Raji (cell line): ENCODE data around the gene IRF7.

ENCODE experiments used
- POLR2A ChIP-seq: IDR thresholded peaks from 2 replicates; pipeline ENCODE4 v1.6.1; 2011; ENCODE audit warnings: low read depth, low read length, control low read depth; ENCODE audit not compliant: insufficient read depth

IRF7 gene

GRCh38 chr11:587546-587945 lies 28.2 kb downstream of the IRF7 start:
- no peak for TF ChIP-seq POLR2A

GRCh38 chr11:586376-587316 lies 29.1 kb downstream of the IRF7 start:
- TF ChIP-seq POLR2A = no peak

DNA sequence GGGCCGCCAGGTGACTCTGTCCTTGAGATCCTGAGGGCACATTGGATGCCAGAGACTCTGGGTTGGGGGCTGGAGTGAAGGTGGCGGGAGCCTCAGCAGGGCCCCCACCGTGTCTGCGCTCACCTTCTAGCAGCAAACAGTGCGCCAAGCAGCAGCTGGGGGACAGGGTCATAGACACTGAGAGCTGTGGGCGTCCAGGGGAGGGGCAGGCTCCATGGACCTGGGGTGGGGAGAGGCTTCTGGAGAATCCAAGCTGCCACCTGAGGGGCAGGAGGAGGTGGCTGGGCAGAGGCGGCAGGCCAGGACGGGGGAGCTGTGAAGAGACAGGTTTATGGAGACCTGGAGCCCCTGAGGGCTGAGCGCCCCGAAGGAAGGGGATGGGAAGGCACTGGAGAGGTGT lies 31.5 kb downstream of the IRF7 start:
- no peak for TF ChIP-seq POLR2A

DNA sequence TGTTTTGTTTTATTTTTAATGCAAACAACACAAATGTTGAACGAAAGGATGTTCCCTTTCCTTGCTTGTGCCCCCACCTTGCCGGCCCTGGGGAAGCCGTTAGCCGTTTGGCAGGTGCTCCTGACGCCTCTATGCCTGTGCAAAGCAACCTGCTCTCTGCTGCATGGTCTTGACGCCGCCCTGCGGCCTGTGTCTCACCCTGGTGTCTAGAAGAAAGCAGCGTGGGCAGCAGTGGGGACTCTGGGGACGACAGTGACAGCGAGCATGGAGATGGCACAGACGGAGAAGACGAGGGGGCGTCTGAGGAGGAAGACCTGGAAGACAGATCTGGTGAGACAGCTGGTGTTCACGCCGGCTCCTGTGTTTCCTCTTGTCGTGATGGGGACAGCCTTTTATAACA lies 34.0 kb downstream of the IRF7 start:
- no peak for TF ChIP-seq POLR2A

DNA sequence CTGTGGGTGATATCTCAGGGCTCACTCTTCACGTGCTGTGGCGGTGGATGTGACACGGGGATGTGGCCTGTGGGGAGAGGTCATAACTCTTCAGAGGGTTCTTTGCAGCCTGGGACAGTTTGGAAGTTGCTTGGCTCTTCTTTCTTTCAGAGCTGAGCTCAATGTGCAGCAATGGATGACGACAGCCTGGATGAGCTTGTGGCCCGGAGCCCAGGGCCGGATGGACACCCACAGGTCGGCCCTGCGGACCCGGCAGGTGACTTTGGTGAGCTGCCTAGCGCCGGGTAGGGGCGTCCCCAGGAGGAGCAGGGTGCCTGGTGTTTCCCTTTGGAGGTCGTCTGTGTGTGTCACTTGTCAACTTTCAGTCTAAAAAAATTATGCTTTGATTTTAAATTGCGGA lies 34.4 kb downstream of the IRF7 start:
- no peak for TF ChIP-seq POLR2A

DNA sequence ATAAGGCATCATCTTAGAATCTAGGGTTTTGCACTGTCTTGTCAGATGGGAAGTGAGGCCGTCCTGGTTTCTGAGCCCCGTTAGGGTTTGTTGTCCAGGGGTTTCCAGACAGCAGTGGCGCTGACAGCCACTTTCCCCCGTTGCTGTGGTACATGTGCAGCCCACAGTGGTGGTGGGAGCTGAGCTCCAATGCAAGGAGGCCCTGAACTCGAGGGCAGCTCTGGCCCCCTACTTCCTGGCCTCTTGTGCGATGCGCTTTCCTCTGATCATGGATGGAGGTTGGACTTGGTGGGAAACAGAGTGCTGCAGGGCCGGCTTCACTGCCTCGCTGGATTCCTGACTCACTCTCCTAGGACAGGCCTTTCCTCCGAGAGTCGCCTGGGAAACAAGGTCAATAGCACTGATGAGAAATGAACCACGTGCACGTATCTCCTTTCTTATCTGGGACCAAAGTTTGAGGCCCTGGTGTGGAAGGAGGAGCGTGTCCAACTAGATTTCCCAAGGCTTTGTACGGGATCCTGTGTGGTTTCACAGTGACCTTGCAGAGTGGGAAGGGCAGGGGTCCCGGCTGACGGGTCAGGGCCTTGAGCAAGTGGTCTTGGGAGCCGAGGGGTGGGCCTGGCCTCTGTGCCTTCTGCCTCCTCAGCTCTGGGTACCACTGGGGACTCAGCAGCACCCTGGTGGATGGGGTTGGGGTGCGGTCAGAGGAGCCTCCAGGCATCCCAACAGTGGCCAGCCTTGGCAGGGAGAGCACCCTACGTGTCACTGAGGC lies 35.7 kb downstream of the IRF7 start:
- TF ChIP-seq POLR2A = no peak

- no peak for TF ChIP-seq POLR2A
Measured at GRCh38 chr11:578276-579035, 37.3 kb downstream of the IRF7 start.

DNA sequence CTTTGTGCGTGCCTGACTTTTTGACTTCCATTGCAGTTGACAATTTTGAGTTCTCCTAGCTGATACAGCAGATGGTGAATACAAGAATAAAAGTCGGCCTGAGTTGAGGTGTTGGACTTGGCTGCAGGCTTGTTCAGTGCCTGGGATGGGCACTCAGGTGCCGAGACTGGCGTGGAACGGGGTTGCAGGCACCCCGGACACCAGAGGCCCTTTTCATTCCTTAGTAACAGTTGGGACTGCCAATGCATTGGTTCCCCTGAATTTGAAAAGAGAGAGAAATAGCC lies 38.2 kb downstream of the IRF7 start:
- TF ChIP-seq POLR2A = no peak

DNA sequence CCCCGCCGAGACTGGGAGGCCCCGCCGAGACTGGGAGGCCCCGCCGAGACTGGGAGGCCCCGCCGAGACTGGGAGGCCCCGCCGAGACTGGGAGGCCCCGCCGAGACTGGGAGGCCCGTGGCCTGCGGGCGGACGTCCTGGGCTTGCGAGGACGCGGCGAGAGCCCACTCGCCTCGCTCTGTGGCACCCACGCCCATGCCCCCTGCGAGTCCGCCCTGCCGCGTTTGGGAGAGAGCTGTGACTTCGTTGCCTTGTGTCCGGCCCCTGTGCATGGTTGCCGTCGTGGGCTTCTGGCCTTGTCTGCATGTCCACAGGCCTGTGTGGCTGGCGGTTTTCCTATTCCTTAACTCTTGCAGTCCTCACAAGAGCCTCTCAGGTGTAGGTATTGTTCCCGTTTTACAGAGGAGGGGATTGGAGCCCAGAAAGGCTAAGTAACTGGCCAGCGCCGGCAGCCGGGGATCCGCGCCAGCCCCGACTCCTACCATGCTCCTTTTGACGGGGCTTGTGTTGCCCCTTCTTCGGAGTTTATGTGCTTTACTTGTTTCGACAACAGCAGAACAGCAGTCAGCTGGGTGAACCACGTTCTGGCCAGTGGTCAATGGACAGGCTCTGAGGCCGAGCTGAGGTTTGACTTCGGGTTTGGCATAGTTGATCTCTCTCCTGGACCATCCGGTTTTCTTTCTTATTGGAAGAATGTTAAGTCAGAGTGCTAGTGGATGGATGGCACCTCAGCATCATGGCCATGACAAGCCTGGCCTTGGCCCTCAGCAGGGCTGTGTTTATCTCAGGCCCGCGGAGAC lies 38.7 kb downstream of the IRF7 start:
- TF ChIP-seq POLR2A = no peak

DNA sequence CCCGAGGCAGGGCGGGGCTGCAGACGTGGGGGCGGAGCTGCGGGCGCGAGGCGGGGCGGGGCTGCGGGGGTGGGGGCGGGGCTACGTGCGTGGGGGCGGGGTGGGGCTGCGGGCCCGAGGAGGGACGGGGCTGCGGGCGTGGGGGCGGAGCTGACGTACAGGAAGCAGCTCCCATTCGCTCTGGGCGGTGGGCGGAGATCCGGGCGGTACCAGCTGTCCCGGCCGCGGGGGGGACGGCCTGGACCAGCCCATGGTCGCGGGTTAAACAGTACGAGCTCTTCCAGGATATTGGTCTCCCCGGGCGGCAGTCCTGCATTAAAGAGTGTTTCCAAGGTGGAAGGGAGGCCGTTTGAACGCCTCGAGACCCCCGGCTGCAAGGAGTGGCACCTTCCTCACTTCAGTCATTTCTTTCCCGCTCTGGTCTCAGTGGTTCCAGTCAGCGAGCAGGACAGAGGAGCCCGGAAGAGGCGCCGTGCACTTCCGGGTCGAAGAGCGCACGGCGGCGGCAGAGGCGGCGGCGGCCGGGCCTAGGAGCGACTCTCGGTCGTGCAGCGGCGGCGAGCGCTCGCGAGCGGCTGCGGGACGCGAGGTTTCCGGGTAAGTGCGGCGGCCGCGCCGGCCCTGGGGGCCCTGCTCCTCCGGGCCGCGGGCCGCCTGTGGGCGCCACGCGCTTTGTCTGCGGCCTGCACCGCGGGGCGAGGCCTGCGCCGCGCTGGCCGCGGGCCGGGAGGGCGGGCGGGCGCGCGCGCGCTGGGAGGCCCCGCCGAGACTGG lies 39.6 kb downstream of the IRF7 start, which contains the start of gene PHRF1:
Gene PHRF1, plus strand, starts transcription at position 475 of the 773 bp plus-strand sequence. CDS start 5,043 bp downstream, outside the sequence.
- TF ChIP-seq POLR2A = peak; percentile 73

DNA sequence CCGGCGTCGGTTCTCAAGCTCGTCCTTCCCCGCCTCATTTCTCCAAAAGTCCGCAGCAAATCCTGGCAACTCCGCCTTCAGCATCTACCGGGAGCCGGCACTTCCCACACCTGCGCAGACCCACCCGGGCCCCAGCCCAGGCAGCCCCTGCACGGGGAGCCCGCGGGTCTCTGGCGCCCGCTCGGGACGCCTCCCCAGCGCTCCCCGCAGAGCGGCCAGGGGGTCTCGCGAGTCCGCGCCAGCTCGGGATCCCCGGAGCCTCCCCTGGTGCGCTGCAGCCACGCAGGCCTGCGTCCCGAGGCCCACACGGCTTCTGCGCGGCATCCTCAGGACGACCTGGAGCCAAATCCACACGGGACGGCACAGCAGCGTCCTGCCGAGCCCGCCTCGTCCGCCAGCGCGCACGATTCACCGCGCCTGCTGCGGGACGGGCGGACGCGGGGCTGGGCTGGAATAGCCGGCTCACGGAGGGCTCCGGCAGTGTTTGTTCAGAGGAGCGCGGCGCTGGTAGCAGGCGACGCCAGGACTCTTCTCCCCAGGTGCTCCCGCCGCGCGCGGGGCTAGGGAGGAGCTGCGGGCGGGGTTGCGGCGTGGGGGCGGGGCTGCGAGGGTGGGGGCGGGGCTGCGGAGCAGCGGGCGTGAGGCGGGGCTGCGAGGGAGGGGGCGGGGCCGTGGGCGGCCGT lies 40.3 kb downstream of the IRF7 start:
- TF ChIP-seq POLR2A = peak; percentile 38; the same call in 1 of the 2 replicates

GRCh38 chr11:574632-575312 lies 41.0 kb downstream of the IRF7 start:
- TF ChIP-seq POLR2A = no peak
